GM18907 (cell line): ENCODE results near the gene TRAPPC2L.

Experiments
- ATAC-seq: cut with Tn5 transposase; IDR thresholded peaks from one replicate; pipeline ENCODE4 v1.9.1; 2021; ENCODE audit warnings: mild to moderate bottlenecking, moderate library complexity; ENCODE audit not compliant: unreplicated experiment

TRAPPC2L gene

DNA sequence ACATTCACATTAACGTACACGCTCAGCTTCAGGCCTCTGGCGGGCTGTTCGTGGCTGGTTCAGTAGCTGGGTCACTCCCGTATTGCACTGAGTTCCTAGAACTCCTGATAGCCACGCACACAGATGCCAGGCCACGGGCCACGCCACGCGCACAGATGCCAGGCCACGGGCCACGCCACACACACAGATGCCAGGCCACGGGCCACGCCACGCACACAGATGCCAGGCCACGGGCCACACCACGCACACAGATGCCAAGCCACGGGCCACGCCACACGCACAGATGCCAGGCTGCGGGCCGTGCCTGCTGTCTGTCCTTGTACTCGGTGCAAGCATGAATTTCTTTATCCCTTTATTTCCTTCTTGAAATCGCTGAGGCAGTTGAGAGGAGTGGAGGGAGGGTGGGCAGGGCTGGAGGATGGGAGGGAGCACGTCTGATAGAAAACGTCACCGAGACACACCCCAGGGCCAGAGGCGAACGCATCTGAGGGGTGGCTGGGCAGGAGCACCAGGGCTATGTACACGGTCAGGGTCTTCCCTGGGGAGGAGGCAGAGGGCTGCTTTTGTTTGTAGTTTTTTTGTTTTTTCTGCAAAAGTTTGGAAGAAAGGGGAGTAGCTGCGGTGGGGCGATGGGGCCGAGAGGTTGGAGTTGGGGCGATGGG lies 18.1 kb downstream of the TRAPPC2L start:
- ATAC-seq = no peak

DNA sequence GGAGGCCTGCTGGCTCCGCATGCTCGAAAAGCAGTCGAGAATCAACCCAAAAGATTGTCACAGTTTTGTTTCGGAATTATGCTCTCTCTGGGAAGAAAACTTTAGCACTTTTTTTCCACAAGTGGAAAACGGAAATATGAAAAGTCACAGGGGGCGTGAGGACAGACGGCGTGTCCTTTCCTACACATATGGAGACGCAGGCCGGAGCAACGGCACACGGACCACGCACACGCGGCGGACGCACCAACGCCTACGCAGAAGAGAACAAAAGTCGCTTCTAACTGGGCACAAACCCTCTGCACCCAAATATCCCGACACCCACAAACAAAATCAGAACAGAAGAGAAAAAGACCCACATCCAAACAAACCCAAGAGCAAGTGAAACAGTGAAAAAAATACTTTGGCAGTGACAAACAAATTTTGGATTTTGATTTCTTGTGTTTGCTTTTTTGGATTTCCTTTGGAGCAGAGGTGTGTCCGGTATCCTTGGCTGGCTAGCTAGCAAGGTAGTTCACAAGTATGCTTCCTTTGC lies 18.8 kb downstream of the TRAPPC2L start:
- ATAC-seq = no peak

DNA sequence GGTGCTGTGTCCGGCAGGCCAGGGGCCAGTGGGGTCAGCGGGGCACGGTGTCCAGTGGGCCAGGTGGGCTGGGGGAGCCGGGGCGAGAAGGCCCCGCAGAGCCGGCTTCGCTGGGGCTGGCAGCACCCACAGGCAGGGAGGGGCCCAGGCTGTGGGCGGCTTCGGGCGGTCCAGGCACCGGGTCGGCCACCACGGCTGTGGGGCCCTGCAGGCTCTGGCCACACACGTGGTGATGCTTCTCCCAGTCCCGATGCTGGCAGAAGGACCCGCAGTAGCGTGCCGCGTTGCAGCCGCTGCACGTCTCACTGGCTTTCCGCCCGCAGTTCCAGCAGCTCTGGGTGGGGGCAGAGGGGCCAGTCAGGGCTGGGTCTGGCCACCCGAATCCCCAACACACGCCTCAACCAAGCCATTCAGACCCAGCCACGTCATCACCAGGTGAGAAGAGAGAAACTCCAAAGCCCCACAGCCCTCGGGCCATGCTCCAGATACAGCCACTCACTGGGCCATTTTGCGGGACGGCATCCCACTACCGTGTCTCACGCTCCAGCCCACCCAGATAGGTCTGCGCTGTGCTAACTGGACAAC lies 20.1 kb downstream of the TRAPPC2L start:
- no peak for ATAC-seq

DNA sequence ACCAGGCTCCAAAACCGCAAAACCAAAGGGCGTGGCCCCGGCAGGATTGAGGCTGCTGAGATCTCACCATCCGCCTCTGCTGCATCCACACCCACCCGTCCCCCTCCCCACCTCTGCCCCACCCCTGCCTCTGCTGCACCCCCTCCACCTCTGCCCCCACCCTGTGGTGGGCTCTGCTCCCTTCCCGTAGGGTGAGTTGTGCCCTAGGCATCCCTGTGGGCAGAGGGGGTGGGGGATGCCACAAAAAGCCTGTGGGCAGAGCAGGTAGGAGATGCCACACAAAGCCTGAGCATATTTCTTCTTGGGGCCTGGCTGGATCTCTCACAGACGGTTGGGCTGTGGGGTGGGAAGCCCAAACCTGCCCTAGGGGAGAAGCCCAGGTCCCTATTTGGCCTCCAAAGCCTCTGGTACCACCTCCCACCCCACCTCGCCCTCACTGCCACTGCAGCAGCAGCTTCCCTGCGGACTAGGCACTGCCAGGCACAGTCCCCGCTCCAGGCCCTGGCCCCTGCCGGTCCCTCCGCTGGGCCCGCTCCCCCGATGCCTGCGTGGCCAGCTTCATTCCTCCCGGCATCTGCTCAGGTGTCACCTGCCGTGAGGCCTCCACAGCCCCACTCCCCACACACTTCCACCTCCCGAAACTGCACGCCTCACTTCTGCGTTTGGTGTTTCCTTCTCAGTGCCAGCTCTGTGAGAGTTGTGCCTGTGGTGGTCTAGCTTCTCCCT lies 20.8 kb downstream of the TRAPPC2L start:
- no peak for ATAC-seq

DNA sequence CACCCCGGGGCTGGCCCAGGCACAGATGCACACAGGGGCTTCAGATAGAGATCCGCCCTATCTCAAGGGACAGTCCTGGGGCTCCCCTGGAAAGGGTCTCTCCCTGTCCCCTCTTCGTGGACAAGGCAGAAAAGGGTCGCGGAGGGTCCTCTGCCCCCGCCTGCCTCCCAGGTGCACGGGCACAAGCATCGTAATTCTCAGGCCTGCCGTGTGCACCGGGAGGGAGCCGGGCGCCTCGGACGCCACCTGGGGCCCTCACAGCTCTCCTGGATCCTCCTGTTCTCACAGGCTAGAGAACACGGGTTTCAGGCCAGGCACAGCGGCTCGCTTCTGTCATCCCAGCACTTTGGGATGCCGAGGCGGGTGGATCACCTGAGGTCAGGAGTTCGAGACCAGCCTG lies 21.4 kb downstream of the TRAPPC2L start:
- no peak for ATAC-seq

DNA sequence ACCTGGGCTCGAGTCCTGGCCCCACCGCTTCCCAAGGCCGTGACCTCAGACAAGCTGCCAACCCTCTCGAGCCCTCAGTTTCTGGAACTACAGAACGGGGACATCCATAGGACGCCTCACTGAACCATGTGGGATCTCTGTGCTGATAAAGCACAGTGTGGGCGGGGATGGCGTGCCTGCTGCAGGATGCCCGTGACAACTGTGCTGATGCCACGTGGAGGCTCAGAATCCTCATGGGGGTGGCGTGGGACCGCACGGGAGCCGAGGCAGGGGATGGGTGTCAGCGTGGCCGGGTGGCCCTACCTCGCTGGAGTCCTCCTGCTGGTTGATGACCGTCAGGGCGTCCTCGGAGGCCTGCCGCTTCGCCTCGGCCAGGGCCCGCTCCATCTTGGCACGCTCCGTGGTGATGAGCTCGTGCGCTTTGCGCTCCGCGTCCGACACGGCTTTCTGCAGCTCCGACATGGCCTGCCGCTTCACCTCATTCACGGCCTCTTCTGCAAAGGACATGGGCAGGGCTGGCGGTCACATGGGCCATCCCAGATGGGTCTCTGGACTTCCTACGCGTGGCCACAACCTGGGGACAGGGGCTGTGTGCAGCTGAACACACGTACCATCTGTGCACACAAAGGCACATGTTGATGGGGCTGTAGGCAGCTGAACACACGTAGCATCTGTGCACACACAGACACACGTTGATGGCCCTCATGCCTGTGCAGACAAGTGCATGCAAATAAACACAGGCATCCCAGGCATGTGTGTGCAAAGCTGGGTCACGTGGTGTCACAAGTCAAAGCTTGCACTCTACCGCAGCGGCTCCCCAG lies 22.2 kb downstream of the TRAPPC2L start:
- no peak for ATAC-seq

DNA sequence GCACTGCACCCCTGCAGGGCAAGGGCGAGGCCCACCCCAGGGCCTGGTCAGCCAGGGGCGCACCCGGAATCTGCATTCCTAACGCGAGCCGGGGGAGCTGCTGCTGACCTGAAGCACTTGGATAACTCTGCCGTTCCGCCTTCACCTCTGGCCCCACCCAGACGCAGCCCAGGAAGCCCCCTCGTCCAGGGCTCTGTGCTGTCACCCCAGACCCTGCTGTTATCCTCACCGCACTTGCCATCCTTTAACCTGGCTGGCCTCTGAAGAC lies 22.8 kb downstream of the TRAPPC2L start:
- ATAC-seq = no peak

DNA sequence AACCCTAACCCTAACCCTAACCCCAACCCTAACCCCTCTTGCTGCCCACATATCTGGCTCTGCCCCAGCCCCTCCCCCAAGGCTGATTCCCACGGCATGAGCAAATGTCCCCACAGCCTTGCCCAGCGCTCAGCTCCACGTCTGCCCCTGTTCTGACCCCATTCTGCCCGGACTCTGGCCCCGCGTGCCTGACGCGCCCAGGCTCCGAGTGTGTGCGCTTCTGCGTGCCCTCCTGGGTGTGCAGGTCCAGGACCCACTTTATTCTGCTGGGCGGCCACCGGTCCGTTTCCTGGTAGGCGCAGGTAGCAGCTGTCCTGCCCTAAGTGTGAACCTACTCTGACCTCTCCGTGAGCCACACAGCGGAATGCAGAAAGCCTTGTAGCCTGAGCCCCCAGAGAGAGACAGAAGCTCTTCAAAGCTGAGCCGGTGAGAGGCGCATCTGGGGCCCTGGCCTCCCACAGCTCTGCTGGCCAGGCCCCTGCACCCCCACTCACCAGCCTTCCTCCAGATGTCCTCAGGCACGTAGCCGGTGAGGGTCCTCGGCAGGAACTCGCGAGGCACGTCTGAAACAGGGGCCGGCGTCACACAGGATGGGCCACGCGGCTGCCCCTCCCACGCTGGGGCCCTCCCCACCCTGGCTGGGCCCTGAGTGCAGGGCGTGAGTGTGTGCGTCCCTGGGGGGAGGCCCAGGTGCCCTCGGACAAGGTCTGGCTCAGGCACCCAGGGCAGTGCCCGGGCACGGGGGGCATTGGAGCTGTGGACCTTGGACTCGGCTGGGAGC lies 23.5 kb downstream of the TRAPPC2L start:
- ATAC-seq = no peak

DNA sequence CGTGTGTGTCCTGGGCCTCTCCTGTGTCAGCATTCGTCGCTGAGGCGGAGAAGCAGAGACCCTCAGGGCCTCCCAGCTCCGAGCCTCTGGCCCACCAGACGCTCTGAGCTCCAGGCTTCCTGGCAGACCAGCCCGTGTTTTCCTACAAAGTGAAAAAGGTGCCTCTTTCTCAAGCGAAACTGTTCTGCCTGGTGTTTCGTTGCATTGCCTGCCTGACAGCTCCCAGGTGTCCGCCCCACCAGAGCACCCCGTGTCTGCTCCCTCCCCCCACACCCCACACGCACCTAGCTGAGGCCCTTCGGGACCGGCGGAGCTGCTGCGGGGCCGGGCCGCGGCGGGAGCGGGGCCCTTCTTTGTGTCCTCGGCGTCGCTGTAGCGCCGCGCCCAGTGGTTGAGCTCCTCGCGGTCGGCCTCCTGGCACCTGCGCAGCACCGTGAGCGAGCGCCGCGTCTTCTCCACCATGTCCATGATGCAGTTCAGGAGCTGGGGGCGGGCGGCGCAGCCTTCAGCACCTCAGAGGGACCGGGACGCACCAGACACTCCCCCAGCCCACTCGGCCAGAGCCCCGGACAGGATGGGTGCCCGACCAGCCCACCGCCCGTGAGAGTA lies 24.2 kb downstream of the TRAPPC2L start:
- ATAC-seq = no peak

DNA sequence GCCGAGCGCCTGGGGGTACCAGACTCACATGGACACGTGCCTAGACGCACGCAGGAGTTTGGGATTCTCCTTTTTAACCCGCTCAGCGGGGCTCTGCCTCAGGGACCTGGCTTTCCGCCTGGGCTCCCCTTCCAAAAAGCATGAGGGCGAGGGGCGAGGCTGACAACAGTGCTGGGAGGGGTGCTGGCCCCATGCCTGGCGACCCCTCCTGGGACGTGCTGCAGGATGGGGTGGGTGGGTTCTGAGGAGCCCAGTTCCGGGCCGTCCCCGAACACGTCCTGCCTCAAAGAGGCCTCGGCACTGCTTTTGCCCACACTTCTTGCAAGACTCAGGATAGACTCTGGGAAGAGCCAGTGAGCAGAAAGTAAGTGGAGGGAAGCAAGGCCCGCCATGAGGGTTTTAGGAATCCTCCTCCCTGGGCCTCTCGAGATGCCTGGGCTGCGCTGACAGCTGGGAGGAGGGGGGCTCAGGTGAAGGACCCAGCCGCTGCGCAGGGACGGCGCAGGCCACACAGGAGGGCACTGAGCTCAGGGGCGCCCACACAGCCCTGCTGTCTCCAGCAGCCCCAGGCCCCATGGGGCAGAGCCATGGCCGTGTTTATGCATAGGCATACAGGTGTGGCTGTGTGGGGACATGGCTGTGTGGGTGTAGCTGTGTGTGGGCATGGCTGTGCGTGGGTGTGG lies 24.9 kb downstream of the TRAPPC2L start:
- ATAC-seq = no peak

DNA sequence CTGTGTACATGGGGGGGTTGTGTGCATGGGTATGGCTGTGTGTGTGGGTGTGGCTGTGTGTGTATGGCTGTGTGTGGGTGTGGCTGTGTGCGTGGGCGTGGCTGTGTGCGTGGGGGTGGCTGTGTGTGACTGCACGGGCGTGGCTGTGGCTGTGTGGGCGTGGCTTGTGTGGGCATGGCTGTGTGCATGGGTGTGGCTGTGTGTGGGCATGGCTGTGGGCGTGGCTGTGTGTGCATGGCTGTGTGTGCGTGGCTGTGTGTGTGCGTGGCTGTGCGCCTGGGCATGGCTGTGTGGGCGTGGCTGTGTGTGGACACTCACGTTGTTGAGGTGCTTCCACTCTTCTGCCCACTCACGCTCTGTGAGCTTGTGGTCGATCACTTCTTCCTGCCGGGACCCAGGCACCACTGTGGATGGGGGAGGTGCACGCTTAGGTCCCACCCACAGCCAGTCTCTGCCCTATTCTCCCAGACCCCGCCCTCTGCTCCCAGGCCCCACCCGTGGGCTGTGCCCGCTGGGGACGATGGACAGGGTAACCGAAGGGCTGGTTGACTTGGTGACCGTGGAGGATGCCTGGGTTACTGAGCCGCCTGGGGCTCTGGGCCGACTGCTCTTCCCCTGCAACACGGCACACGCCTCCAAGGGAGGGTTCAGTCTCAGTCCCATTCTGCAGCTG lies 25.6 kb downstream of the TRAPPC2L start:
- no peak for ATAC-seq

DNA sequence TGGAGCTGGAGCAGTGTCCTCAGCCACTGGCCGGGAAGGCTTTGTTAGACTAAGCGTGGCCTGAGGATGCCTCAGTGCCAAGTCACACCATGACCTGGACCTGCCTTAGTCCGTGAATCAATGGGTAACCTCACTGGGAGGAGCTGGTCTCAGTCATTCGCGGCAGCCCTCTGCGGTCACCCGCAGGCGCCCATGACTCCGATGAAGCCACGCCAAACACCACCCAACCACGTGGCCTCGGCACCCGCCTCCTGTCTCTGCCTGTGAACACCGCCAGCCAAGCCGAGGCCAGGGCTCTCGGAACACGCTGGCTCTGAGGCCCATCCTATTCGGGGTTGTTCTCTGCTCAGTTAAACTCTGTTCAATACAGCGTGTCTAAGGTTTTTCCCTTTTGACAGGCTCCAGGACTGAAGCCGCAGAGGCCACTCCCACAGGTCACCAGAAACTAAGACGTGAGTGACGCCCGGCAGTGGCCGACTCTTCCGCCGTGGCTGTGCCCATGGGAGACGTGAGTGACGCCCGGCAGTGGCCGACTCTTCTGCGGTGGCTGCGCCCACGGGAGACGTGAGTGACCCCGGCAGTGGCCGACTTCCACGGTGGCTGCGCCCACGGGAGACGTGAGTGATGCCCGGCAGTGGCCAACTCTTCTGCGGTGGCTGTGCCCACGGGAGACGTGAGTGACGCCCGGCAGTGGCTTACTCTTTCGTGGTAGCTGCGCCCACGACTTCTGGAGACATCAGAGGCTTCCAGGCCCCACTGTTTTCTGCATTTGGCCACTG lies 26.4 kb downstream of the TRAPPC2L start:
- ATAC-seq = no peak

DNA sequence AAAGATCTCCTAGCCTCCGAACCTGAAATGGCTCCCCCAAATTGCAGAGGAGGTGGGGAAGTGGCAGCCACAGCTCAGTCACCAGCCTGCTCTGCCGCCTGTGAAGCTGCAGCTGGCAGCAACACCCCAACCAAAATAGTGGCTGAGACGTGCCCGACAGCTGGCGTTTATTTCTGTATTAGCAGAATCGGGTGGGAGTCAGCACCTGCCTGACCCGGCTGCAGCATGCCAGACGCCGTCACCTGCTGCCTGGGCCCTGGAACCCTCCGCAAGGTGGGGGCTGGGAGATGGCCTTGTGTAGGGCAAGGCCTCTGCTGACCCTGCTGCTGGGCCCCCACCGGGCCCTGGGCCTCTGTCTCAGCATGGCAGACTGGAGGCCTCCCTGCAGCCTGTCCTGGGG lies 27.0 kb downstream of the TRAPPC2L start:
- ATAC-seq = no peak

DNA sequence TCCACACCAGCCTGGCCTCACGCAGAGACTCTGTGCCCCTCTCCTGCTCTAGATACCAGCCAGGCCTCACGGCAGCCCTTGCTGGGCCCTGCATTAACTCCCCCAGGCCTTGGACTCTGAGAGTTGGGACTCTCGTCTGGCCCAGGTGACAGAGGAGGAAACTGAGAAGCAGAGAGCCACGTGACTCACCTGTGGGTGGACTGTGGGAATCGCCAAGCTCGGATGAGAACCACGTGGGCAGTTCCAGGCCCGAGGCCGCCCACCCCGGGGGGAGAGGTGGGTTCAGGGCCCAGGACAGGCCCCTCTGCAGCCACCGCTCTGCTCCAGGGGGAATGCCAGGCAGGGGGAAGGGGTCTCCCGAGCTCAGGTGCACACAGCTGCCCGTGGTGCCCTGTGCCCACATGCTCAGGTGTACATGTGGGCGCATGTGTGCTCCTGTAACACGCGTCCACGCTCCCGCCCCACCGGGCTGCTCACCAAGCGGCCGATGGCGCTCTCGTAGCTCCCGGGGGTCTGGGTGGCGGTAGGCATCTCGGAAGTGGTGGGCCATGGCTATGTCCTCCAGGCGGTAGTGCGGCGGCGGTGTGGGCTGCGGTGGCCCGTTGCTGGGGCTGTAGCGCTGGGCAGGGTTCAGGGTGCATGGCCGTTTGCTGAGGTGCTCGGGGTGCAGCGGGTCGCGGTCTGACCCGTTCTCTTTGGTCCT lies 27.8 kb downstream of the TRAPPC2L start:
- ATAC-seq = no peak

DNA sequence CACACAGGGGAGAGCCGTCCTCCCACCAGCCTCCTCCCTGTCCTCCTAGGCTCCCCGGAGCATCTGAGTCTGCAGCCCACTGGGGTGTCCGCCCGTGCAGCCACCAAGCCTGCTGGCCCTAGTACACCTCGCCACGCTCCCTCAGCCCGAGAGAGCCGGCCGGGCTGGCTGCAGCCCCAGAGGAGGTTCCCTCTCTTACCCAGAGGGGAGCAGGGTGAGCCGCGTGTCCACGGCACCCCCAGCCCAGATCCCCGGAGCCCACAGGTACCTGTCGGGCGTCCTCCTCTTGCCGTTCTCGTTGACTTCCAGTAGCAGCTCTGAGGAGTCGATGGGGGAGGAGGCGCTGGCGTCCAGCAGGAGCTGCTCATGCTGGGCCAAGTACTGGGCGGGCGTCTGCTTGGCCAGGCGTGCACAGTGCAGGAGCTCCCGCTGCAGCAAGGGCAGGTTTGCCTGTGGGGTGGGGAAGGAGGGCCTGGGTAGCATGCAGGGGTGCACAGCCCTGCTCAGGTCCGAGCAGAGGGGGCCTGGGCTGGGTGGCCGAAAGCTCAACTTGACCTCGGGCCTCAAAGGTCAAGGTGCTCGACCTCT lies 28.9 kb downstream of the TRAPPC2L start:
- no peak for ATAC-seq

DNA sequence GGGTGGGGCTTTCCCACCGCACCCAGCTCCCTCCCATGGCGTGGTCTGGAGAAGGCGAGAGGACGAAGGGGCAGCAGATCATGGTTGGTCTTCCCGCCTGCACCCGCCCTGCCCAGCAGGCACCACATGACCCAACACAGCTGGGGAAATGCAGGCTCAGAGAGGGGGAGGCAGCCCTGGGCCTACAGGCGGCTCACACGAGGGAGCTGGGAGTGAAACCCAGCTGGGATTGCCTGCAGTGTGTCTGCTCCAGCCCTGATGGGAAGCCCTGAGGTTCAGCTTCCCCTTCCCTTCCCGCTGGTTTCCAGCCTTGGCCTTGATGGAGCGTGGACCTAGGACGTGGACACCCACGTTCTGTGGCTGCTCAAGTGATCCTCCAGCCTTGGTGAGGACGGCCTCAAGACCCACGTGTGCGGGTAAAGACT lies 29.5 kb downstream of the TRAPPC2L start:
- no peak for ATAC-seq

DNA sequence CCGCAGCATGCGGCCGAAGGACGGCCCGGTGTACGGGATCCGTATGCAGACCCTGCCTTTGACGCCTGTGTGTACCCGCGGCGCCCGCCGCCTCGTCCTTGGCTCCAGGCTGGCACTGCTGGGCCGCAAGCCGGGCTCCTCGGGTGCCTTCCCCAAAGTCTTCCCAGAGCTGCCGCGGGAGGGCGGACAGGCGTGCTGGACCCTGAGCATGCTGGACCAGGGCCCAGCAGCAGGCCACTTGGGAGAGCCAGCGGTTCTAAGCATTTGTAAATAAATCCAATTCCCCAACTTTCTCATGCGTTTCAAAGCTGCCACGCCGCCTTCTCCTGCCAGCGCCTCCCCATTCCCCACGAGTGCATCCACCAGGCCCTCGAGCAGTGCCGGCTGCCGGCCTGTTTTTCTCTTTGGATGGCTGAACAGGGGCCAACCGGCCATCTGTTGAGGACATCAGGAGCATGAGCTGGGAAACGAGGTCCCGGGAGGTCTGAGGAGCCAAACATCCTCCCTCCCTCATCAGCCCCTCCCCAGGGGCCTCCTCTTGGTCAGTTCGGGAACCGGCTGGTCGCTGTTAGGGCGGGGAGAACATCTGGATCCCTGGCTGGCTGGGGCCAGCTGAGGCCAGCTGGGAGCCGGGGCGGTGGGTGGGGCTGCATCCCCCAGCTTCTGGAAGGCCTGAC lies 30.1 kb downstream of the TRAPPC2L start:
- ATAC-seq = no peak
